Lung (tissue), 12 donors: ENCODE measurements around the gene RASEF. TPM values are rescaled to one million over a fixed set of nuclear protein-coding genes. Genes with fewer than 3 reads are reported as not detected.

Experiments
- ATAC-seq: fragments of 200-7000 bp; cut with Tn5 transposase; one replicate; pipeline ENCODE4 v1.9.1; 2020; ENCODE audit warnings: moderate number of reproducible peaks; ENCODE audit not compliant: insufficient read depth, low FRiP score
- DNase-seq, 3 donors: peaks; one replicate each; pipeline ENCODE4 v3.0.0-alpha.2; 2013 to 2017
- H3K27ac ChIP-seq, 2 donors: one replicate each; pipeline ENCODE4 v1.5.1; 2013; ENCODE audit warnings: mild to moderate bottlenecking in 2 of 2, moderate library complexity in 2 of 2, control low read depth in 1 of 2, inconsistent platforms in 1 of 2, low read depth in 1 of 2, low read length in 1 of 2
- H3K27me3 ChIP-seq, 3 donors: one replicate each; pipeline ENCODE4 v1.5.1; 2013; ENCODE audit warnings: low read length in 2 of 3; ENCODE audit not compliant: control insufficient read depth in 3 of 3, insufficient read depth in 3 of 3
- H3K36me3 ChIP-seq, 4 donors: one replicate each; pipeline ENCODE4 v1.5.1; 2013; ENCODE audit warnings: low read length in 4 of 4, mild to moderate bottlenecking in 1 of 4, moderate library complexity in 1 of 4; ENCODE audit not compliant: control insufficient read depth in 4 of 4, insufficient read depth in 4 of 4
- H3K4me1 ChIP-seq, 5 donors: one replicate each; pipeline ENCODE4 v1.5.1; 2013; ENCODE audit warnings: low read length in 5 of 5, mild to moderate bottlenecking in 2 of 5, moderate library complexity in 1 of 5; ENCODE audit not compliant: control insufficient read depth in 5 of 5, insufficient read depth in 5 of 5
- H3K4me3 ChIP-seq: one replicate; pipeline ENCODE4 v1.5.1; 2013; ENCODE audit warnings: mild to moderate bottlenecking, control low read depth, moderate library complexity
- H3K9ac ChIP-seq, 2 donors: one replicate each; pipeline ENCODE4 v1.5.1; 2013; ENCODE audit warnings: low read length in 2 of 2, control low read depth in 1 of 2; ENCODE audit not compliant: insufficient read depth in 1 of 2
- H3K9me3 ChIP-seq, 4 donors: one replicate each; pipeline ENCODE4 v1.5.1; 2013; ENCODE audit warnings: low read length in 3 of 4, mild to moderate bottlenecking in 1 of 4, moderate library complexity in 1 of 4; ENCODE audit not compliant: control insufficient read depth in 4 of 4, insufficient read depth in 3 of 4
- WGBS, 2 donors: extraction: QIAGEN DNeasy Blood & Tissue Kit; methylation state at CpG; one replicate each; pipeline ENCODE4 v1.1.7; 2013; 5-methylcytosine and 5-hydroxymethylcytosine counted together
- polyA plus RNA-seq, 2 donors: library from polyadenylated mRNA; stranded (reverse); fragments of 200-250 nt; gene quantifications; one replicate each; pipeline ENCODE4 v1.2.1, GENCODE V29; 2013
- total RNA-seq, 2 donors: library from RNA; depleted of rRNA in 1 of 2; stranded (reverse); fragments of >200 nt in 1 of 2; gene quantifications; one replicate each; pipeline ENCODE4 v1.2.1, GENCODE V29; 2014 to 2021
- TF ChIP-seq, protein P1 (sequence below): IDR thresholded peaks from 2 replicates; pipeline ENCODE4 v1.5.1; 2012; ENCODE audit warnings: mild to moderate bottlenecking; ENCODE audit errors: control extremely low read depth, extremely low read depth
- donor health status: control.
- donor health status: control.
- donor health status: Bipolar disorder and iron deficiency.
- donor health status: healthy.
- donor health status: DM: yes; HTN: yes; CAD: no.

RASEF gene
- total and polyA plus RNA-seq, 4 donors = 5.2 to 23.6 (median 9.4) TPM

DNA sequence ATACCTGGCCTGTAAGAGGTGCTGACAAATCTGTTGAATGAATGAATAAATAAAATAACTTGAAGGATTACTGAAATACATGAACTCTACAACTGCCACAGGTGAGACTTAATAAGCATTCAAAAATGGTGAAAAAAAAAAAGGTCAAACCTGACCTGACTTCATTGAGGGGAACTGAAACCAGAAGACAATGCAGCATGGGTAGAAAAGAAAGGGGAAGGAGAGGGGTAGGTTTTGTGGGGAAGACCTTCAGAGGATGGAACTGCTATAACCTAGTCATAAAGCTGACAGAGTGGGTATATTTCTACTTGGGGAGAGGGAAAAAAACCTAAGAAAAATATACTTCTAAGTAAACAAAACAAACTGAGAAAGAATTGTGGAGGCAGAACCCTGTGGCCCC lies 56.6 kb downstream of the RASEF start:
- H3K27ac ChIP-seq = no peak overlapping the region
- DNase-seq = no peak
- H3K9me3 ChIP-seq = no peaks in the 10 kb centered on the region
- peaks cover 0 to 4% (median 0%) of the 10 kb centered on the region in 5 donors for H3K4me1 ChIP-seq
- TF ChIP-seq, protein P1, sequence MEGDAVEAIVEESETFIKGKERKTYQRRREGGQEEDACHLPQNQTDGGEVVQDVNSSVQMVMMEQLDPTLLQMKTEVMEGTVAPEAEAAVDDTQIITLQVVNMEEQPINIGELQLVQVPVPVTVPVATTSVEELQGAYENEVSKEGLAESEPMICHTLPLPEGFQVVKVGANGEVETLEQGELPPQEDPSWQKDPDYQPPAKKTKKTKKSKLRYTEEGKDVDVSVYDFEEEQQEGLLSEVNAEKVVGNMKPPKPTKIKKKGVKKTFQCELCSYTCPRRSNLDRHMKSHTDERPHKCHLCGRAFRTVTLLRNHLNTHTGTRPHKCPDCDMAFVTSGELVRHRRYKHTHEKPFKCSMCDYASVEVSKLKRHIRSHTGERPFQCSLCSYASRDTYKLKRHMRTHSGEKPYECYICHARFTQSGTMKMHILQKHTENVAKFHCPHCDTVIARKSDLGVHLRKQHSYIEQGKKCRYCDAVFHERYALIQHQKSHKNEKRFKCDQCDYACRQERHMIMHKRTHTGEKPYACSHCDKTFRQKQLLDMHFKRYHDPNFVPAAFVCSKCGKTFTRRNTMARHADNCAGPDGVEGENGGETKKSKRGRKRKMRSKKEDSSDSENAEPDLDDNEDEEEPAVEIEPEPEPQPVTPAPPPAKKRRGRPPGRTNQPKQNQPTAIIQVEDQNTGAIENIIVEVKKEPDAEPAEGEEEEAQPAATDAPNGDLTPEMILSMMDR = no peak
- no peaks in the 10 kb centered on the region for H3K36me3 ChIP-seq
- no peak overlapping the region for H3K4me3 ChIP-seq
- ATAC-seq = no peak
- H3K27me3 ChIP-seq = no peaks in the 10 kb centered on the region
- no peak overlapping the region for H3K9ac ChIP-seq

DNA sequence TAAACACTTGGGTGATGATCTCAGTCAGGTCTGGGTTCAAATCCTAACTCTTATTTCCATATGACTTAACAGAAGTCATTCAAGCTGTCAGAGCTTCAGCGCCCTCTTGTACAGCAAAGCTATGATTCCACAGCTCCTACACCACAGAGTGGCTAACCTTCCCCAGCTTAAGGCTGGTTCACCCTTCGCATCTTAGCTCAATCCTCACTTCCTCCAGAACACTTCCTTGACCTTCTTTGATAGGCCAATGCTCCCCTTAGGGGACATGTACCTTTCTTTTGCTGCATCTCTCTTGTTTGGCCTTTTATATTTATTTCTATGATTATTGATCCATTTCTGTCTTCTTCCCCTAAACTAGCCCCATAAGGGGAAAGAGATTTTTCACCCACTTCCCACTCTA lies 57.0 kb downstream of the RASEF start:
- DNase-seq (no peak), ATAC-seq (no peak)
- H3K9ac ChIP-seq = no peak overlapping the region
- no peaks in the 10 kb centered on the region for H3K9me3 ChIP-seq
- no peak overlapping the region for H3K27ac ChIP-seq
- TF ChIP-seq, protein P1 = no peak
- H3K4me1 ChIP-seq = peaks cover 0 to 4% (median 0%) of the 10 kb centered on the region in 5 donors
- H3K36me3 ChIP-seq = no peaks in the 10 kb centered on the region
- H3K27me3 ChIP-seq = no peaks in the 10 kb centered on the region
- WGBS, 2 donors = 90 to 91% methylated on average over 2 of the region's 2 CpGs
- H3K4me3 ChIP-seq = no peak overlapping the region

DNA sequence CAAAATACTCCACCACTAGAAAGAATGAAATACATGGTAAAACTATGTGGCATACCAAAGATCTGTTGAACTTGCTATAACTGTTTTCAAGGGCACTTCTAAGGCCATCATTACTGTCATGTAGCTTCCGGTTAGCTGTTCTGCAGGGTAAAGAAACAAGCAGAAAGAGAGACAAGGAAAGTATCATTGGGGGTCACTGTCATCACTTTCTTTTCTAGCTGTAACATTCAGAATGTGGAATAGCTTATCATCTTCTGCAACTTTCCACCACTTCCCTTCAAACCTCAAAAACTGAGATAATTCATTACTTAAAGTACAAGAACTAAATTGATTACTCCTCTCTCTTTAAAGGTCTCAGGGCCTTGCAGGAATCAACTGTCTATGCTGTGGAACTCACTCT lies 57.6 kb downstream of the RASEF start:
- Histone ChIP-seq H3K9me3 (no peaks in the 10 kb centered on the region), H3K36me3 (no peaks in the 10 kb centered on the region), H3K4me1 (peaks cover 0 to 4% (median 0%) of the 10 kb centered on the region in 5 donors), H3K4me3 (no peak overlapping the region), H3K9ac (no peak overlapping the region), H3K27me3 (no peaks in the 10 kb centered on the region), H3K27ac (no peak overlapping the region)
- DNase-seq (no peak), ATAC-seq (no peak)
- WGBS, 2 donors = 75 to 84% methylated on average over 1 of the region's 1 CpG
- TF ChIP-seq, protein P1 = no peak

- DNase-seq (no peak), ATAC-seq (no peak)
- H3K36me3 ChIP-seq = no peaks in the 10 kb centered on the region
- TF ChIP-seq, protein P1 = no peak
- H3K4me3 ChIP-seq = no peak overlapping the region
- no peaks in the 10 kb centered on the region for H3K9me3 ChIP-seq
- H3K27me3 ChIP-seq = no peaks in the 10 kb centered on the region
- H3K4me1 ChIP-seq = peaks cover 0 to 4% (median 0%) of the 10 kb centered on the region in 5 donors
- no peak overlapping the region for H3K27ac ChIP-seq
- WGBS, 2 donors = 90 to 97% methylated on average over 2 of the region's 2 CpGs
- H3K9ac ChIP-seq = no peak overlapping the region
These were observed 60.6 kb downstream of the RASEF start for GRCh38 chr9:83002329-83002728.
